K562 (cell line): ENCODE data around the gene ZSCAN12. TPM values are rescaled to one million over a fixed set of nuclear protein-coding genes. Genes with fewer than 3 reads are reported as not detected.

ENCODE experiments used
- CXXC5 ChIP-seq: fragments of 250-450 bp; sonication (Bioruptor Pico); IDR thresholded peaks from 2 replicates; pipeline ENCODE4 v1.8.0; 2022; ENCODE audit warnings: inconsistent platforms, mild to moderate bottlenecking, moderate library complexity
- EZH2 ChIP-seq: IDR thresholded peaks from 2 replicates; pipeline ENCODE4 v1.6.1; 2012; ENCODE audit warnings: low read depth, mild to moderate bottlenecking, inconsistent platforms, low read length, borderline replicate concordance
- GABPA ChIP-seq: fragments of 200-800 bp; sonication (Bioruptor generic); conservative IDR thresholded peaks from 2 replicates; pipeline ENCODE4 v1.6.1; 2016; ENCODE audit warnings: low read depth, missing genetic modification characterization, missing compliant biosample characterization
- HES1 ChIP-seq: fragments of 450-650 bp; IDR thresholded peaks from 2 replicates; pipeline ENCODE4 v1.6.1; 2016; ENCODE audit warnings: low read depth, mild to moderate bottlenecking, moderate library complexity
- HOMEZ ChIP-seq: fragments of 250-450 bp; sonication (Bioruptor Pico); IDR thresholded peaks from 2 replicates; pipeline ENCODE4 v1.4.0; 2020; ENCODE audit warnings: mild to moderate bottlenecking, moderate library complexity
- KLF6 ChIP-seq: fragments of 250-450 bp; sonication (Bioruptor Pico); IDR thresholded peaks from 2 replicates; pipeline ENCODE4 v1.4.0; 2020; ENCODE audit warnings: mild to moderate bottlenecking, moderate library complexity, borderline replicate concordance
- MCM7 ChIP-seq, 2 experiments: fragments of 450-650 bp; IDR thresholded peaks; 2 replicates each; pipeline ENCODE4 v1.6.1; 2016 to 2018
- NCOA1 ChIP-seq: fragments of 450-650 bp; IDR thresholded peaks from 2 replicates; pipeline ENCODE4 v1.6.1; 2016; ENCODE audit warnings: low read depth
- NR3C1 ChIP-seq: sonication (generic); formaldehyde crosslinking; IDR thresholded peaks from 2 replicates; pipeline ENCODE4 v1.8.1; 2022; ENCODE audit warnings: missing genetic modification reagents
- PREB ChIP-seq: sonication (generic); formaldehyde crosslinking; IDR thresholded peaks from 2 replicates; pipeline ENCODE4 v1.8.1; 2023; ENCODE audit warnings: mild to moderate bottlenecking, missing genetic modification reagents
- RUNX1 ChIP-seq: sonication (generic); IDR thresholded peaks from 2 replicates; pipeline ENCODE4 v1.6.1; 2016; ENCODE audit warnings: antibody characterized with exemption, low read depth
- SRSF1 ChIP-seq: fragments of 200-400 bp; formaldehyde crosslinking; IDR thresholded peaks from 2 replicates; pipeline ENCODE4 v1.6.1; 2017; ENCODE audit warnings: mild to moderate bottlenecking, low read depth, low read length, moderate library complexity
- ZEB2 ChIP-seq: fragments of 450-650 bp; IDR thresholded peaks from 2 replicates; pipeline ENCODE4 v1.6.1; 2016
- ZNF584 ChIP-seq: fragments of 200-800 bp; sonication (Bioruptor generic); IDR thresholded peaks from 2 replicates; pipeline ENCODE4 v1.6.1; 2016; ENCODE audit warnings: low read depth, mild to moderate bottlenecking, missing genetic modification characterization, missing compliant biosample characterization
- polyA plus RNA-seq, 8 experiments: library from polyadenylated mRNA; depleted of rRNA in 4 of 8; stranded (reverse) in 5 of 8; unstranded in 3 of 8; fragments of >200 nt; fragmentation: Nextera tagmentation in 2 of 8; fragmentation: Illumina TruSeq in 1 of 8; extraction: Ambion mirVana in 2 of 8; extraction: Trizol in 1 of 8; gene quantifications; 2 replicates each; pipeline versions ENCODE4 v1.2.1 to v1.2.3, GENCODE V29; 2011 to 2014; ENCODE audit warnings: inconsistent platforms in 1 of 8, missing spikeins in 1 of 8
- total RNA-seq, 7 experiments: library from RNA; depleted of rRNA in 6 of 7; stranded (reverse); fragments of >200 nt in 6 of 7; fragmentation: Illumina TruSeq in 2 of 7; extraction: Trizol in 2 of 7; gene quantifications; 2 replicates each; pipeline versions ENCODE4 v1.2.1 to v1.2.3, GENCODE V29; 2011 to 2021; ENCODE audit warnings: low replicate concordance in 1 of 7
- TF ChIP-seq, protein P1 (sequence below): fragments of 450-650 bp; formaldehyde crosslinking; IDR thresholded peaks from 2 replicates; pipeline ENCODE4 v1.4.0; 2020; ENCODE audit warnings: mild to moderate bottlenecking, moderate library complexity
- TF ChIP-seq, protein P2 (sequence below): fragments of 450-650 bp; IDR thresholded peaks from 2 replicates; pipeline ENCODE4 v1.6.1; 2018; ENCODE audit not compliant: partially characterized antibody
- TF ChIP-seq, protein P3 (sequence below): sonication (generic); formaldehyde crosslinking; IDR thresholded peaks from 2 replicates; pipeline ENCODE4 v1.8.1; 2023; ENCODE audit warnings: mild to moderate bottlenecking, missing genetic modification reagents

ZSCAN12 gene
- total and polyA plus RNA-seq, 9 of the 15 experiments (the other 6 are each of a cell fraction or from before 2014, with no cell fraction given) = 2.5 to 19.6 (median 12.5) TPM

- TF ChIP-seq PREB (CRISPR knock-in tag) (peak; percentile 98), HOMEZ (0 out of 2 replicates have a peak, but pooled peaks have one; percentile 8), GABPA (peak; percentile 100), HES1 (peak; percentile 28; the same call in 1 of the 2 replicates), MCM7 (IDR thresholded peaks at IDR 0.05) (no peak), RUNX1 (no peak), ZEB2 (peak; percentile 87), SRSF1 (no peak), KLF6 (CRISPR knock-in tag) (0 out of 2 replicates have a peak, but pooled peaks have one; percentile 36), NR3C1 (CRISPR knock-in tag) (no peak), NCOA1 (peak; percentile 95), EZH2 (no peak), ZNF584 (CRISPR knock-in tag) (0 out of 2 replicates have a peak, but pooled peaks have one; percentile 70), CXXC5 (CRISPR knock-in tag) (peak; percentile 98)
- TF ChIP-seq, protein P1, sequence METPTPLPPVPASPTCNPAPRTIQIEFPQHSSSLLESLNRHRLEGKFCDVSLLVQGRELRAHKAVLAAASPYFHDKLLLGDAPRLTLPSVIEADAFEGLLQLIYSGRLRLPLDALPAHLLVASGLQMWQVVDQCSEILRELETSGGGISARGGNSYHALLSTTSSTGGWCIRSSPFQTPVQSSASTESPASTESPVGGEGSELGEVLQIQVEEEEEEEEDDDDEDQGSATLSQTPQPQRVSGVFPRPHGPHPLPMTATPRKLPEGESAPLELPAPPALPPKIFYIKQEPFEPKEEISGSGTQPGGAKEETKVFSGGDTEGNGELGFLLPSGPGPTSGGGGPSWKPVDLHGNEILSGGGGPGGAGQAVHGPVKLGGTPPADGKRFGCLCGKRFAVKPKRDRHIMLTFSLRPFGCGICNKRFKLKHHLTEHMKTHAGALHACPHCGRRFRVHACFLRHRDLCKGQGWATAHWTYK = peak; percentile 90; the same call in 1 of the 2 replicates
- TF ChIP-seq, protein P2, sequence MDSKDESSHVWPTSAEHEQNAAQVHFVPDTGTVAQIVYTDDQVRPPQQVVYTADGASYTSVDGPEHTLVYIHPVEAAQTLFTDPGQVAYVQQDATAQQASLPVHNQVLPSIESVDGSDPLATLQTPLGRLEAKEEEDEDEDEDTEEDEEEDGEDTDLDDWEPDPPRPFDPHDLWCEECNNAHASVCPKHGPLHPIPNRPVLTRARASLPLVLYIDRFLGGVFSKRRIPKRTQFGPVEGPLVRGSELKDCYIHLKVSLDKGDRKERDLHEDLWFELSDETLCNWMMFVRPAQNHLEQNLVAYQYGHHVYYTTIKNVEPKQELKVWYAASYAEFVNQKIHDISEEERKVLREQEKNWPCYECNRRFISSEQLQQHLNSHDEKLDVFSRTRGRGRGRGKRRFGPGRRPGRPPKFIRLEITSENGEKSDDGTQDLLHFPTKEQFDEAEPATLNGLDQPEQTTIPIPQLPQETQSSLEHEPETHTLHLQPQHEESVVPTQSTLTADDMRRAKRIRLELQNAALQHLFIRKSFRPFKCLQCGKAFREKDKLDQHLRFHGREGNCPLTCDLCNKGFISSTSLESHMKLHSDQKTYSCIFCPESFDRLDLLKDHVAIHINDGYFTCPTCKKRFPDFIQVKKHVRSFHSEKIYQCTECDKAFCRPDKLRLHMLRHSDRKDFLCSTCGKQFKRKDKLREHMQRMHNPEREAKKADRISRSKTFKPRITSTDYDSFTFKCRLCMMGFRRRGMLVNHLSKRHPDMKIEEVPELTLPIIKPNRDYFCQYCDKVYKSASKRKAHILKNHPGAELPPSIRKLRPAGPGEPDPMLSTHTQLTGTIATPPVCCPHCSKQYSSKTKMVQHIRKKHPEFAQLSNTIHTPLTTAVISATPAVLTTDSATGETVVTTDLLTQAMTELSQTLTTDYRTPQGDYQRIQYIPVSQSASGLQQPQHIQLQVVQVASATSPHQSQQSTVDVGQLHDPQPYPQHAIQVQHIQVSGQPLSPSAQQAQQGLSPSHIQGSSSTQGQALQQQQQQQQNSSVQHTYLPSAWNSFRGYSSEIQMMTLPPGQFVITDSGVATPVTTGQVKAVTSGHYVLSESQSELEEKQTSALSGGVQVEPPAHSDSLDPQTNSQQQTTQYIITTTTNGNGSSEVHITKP = peak; percentile 40
- TF ChIP-seq, protein P3, sequence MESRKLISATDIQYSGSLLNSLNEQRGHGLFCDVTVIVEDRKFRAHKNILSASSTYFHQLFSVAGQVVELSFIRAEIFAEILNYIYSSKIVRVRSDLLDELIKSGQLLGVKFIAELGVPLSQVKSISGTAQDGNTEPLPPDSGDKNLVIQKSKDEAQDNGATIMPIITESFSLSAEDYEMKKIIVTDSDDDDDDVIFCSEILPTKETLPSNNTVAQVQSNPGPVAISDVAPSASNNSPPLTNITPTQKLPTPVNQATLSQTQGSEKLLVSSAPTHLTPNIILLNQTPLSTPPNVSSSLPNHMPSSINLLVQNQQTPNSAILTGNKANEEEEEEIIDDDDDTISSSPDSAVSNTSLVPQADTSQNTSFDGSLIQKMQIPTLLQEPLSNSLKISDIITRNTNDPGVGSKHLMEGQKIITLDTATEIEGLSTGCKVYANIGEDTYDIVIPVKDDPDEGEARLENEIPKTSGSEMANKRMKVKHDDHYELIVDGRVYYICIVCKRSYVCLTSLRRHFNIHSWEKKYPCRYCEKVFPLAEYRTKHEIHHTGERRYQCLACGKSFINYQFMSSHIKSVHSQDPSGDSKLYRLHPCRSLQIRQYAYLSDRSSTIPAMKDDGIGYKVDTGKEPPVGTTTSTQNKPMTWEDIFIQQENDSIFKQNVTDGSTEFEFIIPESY = peak; percentile 76
Measured at GRCh38 chr6:28399350-28400121, at the start of gene ZSCAN12 (continued).
